ENCODE measurements around the gene SSR2.

Gene SSR2

GRCh38 chr1:155970531-155971167 is 50.1 kb downstream of the SSR2 start:
- DNase-seq: peak; percentile 95

GRCh38 chr1:155969377-155969791 is 51.4 kb downstream of the SSR2 start:
- DNase-seq: no peak

GRCh38 chr1:155968670-155969069 is 52.1 kb downstream of the SSR2 start:
- DNase-seq: no peak

- DNase-seq: no peak
Measured at GRCh38 chr1:155968051-155968400, 52.7 kb downstream of the SSR2 start.

- DNase-seq: no peak
Measured at GRCh38 chr1:155967341-155968050, 53.3 kb downstream of the SSR2 start.

- no peak for DNase-seq
Measured at GRCh38 chr1:155966750-155967149, 54.0 kb downstream of the SSR2 start.

GRCh38 chr1:155966135-155966534 is 54.6 kb downstream of the SSR2 start:
- DNase-seq: no peak

GRCh38 chr1:155964193-155964592 is 56.6 kb downstream of the SSR2 start:
- no peak for DNase-seq

GRCh38 chr1:155962599-155963211 is 58.0 kb downstream of the SSR2 start:
- DNase-seq: no peak

- peak; percentile 68 for DNase-seq
Measured at GRCh38 chr1:155961937-155962336, 58.8 kb downstream of the SSR2 start.

GRCh38 chr1:155960081-155960745 is 60.5 kb downstream of the SSR2 start:
- no peak for DNase-seq
